ENCODE results near the gene AMELX.

- TF ChIP-seq CTCF (IDR thresholded peaks at IDR 0.05) (no peak), EP300 (IDR thresholded peaks at IDR 0.05) (no peak), POLR2A (IDR thresholded peaks at IDR 0.05) (no peak)
These were observed 54.1 kb downstream of the AMELX start for GRCh38 chrX:11347300-11347699.

All from suprapubic skin (tissue), 3 donors.